ENCODE data around the gene MAEL. TPM values are rescaled to one million over a fixed set of nuclear protein-coding genes. Genes with fewer than 3 reads are reported as not detected.

Gene MAEL
- polyA plus RNA-seq, 3 donors, result not detected

GRCh38 chr1:167013108-167013929 is 24.2 kb downstream of the MAEL start:
- Histone ChIP-seq H3K4me3 (replicated peaks in 1 of 3; ENCODE audit: low read depth in 2 of 3, low read length in 3 of 3) (no peak overlapping the region), H3K36me3 (replicated peaks in 1 of 2; ENCODE audit: control insufficient read depth in 1 of 2, insufficient read depth in 2 of 2, low read length in 2 of 2) (no peaks in the 10 kb centered on the region), H4K20me1 (ENCODE audit: insufficient read depth, low read length) (no peaks in the 10 kb centered on the region), H3K27ac (ENCODE audit: low read depth in 1 of 2, low read length in 2 of 2) (no peak overlapping the region), H3K27me3 (ENCODE audit: control insufficient read depth in 2 of 2, insufficient read depth in 2 of 2, low read length in 2 of 2) (no peaks in the 10 kb centered on the region), H3K4me2 (replicated peaks; ENCODE audit: extremely low read depth, low read length, poor library complexity, severe bottlenecking) (no peak overlapping the region), H3K9me3 (replicated peaks in 1 of 2; ENCODE audit: control insufficient read depth in 1 of 2, insufficient read depth in 1 of 2, low read length in 2 of 2) (no peaks in the 10 kb centered on the region), H3K4me1 (ENCODE audit: control insufficient read depth in 1 of 2, insufficient read depth in 2 of 2, low read length in 2 of 2) (peaks cover 11 to 28% of the 10 kb centered on the region in 2 donors), H2AFZ (ENCODE audit: insufficient read depth, low read depth, low read length, poor library complexity, severe bottlenecking) (peak overlapping the region; percentile 43), H3K79me2 (ENCODE audit: insufficient read depth, low read length) (no peaks in the 10 kb centered on the region), H3K9ac (ENCODE audit: insufficient read depth, low read length, poor library complexity, severe bottlenecking) (no peak overlapping the region)
- H3K9me3 Mint-ChIP-seq, result peaks cover 0 to 3% (median 0%) of the 10 kb centered on the region in 7 donors
- DNase-seq, result no peak
- no peaks in the 10 kb centered on the region for H3K27me3 Mint-ChIP-seq (ENCODE audit: low read depth in 3 of 3)
- no peak overlapping the region for H3K27ac Mint-ChIP-seq
- peaks cover 28% of the 10 kb centered on the region for H3K4me1 Mint-ChIP-seq
- H3K36me3 Mint-ChIP-seq, result no peaks in the 10 kb centered on the region
- TF ChIP-seq CTCF (IDR thresholded peaks at IDR 0.05), result no peak
- WGBS (ENCODE audit: insufficient coverage), result 89% methylated on average over 5 of the region's 8 CpGs
- intact Hi-C loops (cut with micrococcal nuclease), result no loop called here
- no peak overlapping the region for H3K4me3 Mint-ChIP-seq

DNA sequence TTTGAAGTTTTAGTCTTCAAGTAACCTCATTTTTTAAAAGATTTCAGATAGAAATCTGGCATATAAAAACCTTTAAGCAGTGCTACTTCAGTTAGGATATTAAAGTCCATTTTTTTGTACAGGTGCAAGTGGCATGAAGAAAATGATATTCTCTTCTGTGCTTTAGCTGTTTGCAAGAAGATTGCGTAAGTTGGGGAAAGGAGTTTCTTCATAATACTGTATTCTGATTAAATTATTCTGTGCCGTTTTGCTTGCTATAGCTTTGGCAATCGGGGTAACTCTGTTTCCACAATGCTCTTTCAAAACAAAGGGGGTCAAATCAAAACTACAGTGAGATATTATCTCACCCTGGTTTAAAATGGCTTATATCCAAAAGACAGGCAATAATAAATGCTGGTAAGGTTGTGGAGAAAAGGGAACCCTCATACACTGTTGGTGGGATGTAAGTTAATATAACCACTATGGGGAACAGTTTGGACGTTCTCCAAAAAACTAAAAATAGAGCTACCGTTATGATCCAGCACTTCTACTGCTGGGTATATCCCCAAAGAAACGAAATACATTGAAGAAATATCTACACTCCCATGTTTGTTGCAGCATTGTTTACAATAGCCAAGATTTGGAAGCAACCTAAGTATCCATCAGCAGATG is 27.1 kb downstream of the MAEL start:
- no peaks in the 10 kb centered on the region for H3K27me3 ChIP-seq (ENCODE audit: control insufficient read depth in 2 of 2, insufficient read depth in 2 of 2, low read length in 2 of 2)
- no CpG with 5 or more reads among the region's 6 CpGs for WGBS (ENCODE audit: insufficient coverage)
- H2AFZ ChIP-seq (ENCODE audit: insufficient read depth, low read depth, low read length, poor library complexity, severe bottlenecking), result no peak overlapping the region
- no peaks in the 10 kb centered on the region for H3K27me3 Mint-ChIP-seq (ENCODE audit: low read depth in 3 of 3)
- peak overlapping the region; percentile 45 for H3K4me2 ChIP-seq (replicated peaks; ENCODE audit: extremely low read depth, low read length, poor library complexity, severe bottlenecking)
- no peaks in the 10 kb centered on the region for H3K36me3 ChIP-seq (replicated peaks in 1 of 2; ENCODE audit: control insufficient read depth in 1 of 2, insufficient read depth in 2 of 2, low read length in 2 of 2)
- peak overlapping the region in 1 of 2 donors; percentile 9 for H3K27ac ChIP-seq (ENCODE audit: low read depth in 1 of 2, low read length in 2 of 2)
- peaks cover 5 to 17% of the 10 kb centered on the region in 2 donors for H3K4me1 ChIP-seq (ENCODE audit: control insufficient read depth in 1 of 2, insufficient read depth in 2 of 2, low read length in 2 of 2)
- no peaks in the 10 kb centered on the region for H3K9me3 ChIP-seq (replicated peaks in 1 of 2; ENCODE audit: control insufficient read depth in 1 of 2, insufficient read depth in 1 of 2, low read length in 2 of 2)
- no peaks in the 10 kb centered on the region for H3K79me2 ChIP-seq (ENCODE audit: insufficient read depth, low read length)
- intact Hi-C loops (cut with micrococcal nuclease), result no loop called here
- H3K36me3 Mint-ChIP-seq, result no peaks in the 10 kb centered on the region
- peaks cover 0 to 3% (median 0%) of the 10 kb centered on the region in 7 donors for H3K9me3 Mint-ChIP-seq
- H3K4me3 ChIP-seq (replicated peaks in 1 of 3; ENCODE audit: low read depth in 2 of 3, low read length in 3 of 3), result peak overlapping the region in 1 of 3 experiments; percentile 44
- peaks cover 20% of the 10 kb centered on the region for H3K4me1 Mint-ChIP-seq
- H3K4me3 Mint-ChIP-seq, result peak overlapping the region in 1 of 2 donors; percentile 26
- peak overlapping the region; percentile 12 for H3K9ac ChIP-seq (ENCODE audit: insufficient read depth, low read length, poor library complexity, severe bottlenecking)
- DNase-seq, result peak in 2 of 3 donors; percentile 2 to 3
- no peak for TF ChIP-seq CTCF (IDR thresholded peaks at IDR 0.05)
- no peaks in the 10 kb centered on the region for H4K20me1 ChIP-seq (ENCODE audit: insufficient read depth, low read length)
- H3K27ac Mint-ChIP-seq, result peak overlapping the region in 2 of 7 donors; percentile 31 to 39
